ENCODE results near the gene C19orf25.

The C19orf25 gene

DNA sequence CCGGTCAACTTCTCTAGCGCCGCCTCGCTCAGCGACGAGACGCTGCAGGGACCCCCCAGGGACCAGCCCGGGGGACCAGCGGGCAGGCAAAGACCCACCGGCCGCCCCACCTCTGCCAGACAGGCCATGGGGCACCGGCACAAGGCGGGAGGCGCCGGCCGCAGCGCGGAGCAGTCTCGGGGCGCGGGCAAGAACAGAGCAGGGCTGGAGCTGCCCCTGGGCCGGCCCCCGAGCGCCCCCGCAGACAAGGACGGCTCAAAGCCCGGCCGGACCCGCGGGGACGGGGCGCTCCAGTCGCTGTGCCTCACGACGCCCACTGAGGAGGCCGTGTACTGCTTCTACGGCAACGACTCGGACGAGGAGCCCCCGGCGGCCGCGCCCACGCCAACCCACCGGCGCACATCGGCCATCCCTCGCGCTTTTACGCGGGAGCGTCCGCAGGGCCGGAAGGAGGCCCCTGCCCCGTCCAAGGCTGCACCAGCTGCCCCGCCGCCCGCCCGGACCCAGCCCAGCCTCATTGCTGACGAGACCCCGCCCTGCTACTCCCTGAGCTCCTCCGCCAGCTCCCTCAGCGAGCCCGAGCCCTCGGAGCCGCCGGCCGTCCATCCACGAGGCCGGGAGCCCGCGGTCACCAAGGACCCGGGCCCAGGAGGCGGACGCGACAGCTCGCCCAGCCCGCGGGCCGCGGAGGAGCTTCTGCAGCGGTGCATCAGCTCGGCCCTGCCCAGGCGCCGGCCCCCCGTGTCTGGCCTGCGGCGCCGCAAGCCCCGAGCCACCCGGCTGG, 11.3 kb downstream of the C19orf25 start:
- DNase-seq (ENCODE audit: insufficient read length, low spot score) = no peak
- no peak for FAIRE-seq

DNA sequence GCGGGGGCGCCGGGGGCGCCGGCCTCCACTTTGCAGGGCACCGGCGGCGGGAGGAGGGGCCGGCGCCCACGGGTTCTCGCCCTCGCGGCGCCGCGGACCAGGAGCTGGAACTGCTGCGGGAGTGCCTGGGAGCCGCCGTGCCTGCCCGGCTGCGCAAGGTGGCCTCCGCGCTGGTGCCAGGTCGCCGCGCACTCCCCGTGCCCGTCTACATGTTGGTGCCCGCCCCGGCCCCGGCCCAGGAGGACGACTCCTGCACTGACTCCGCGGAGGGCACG, 11.9 kb downstream of the C19orf25 start:
- no peak for FAIRE-seq
- DNase-seq (ENCODE audit: insufficient read length, low spot score) = no peak

DNA sequence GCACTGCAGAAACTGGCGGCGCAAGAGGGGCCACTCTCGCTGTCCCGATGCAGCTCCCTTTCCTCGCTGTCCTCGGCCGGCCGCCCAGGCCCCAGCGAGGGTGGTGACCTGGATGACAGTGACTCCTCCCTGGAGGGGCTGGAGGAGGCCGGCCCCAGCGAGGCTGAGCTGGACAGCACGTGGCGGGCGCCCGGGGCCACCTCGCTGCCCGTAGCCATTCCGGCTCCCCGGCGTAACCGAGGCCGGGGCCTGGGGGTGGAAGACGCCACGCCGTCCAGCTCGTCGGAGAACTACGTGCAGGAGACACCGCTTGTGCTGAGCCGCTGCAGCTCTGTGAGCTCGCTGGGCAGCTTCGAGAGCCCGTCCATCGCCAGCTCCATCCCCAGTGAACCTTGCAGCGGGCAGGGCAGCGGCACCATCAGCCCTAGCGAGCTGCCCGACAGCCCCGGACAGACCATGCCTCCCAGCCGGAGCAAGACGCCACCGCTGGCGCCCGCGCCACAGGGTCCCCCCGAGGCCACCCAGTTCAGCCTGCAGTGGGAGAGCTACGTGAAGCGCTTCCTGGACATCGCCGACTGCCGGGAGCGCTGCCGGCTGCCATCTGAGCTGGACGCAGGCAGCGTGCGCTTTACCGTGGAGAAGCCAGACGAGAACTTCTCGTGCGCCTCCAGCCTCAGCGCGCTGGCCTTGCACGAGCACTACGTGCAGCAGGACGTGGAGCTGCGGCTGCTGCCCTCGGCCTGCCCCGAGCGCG, 12.4 kb downstream of the C19orf25 start:
- DNase-seq (ENCODE audit: insufficient read length, low spot score) (no peak), FAIRE-seq (no peak)

DNA sequence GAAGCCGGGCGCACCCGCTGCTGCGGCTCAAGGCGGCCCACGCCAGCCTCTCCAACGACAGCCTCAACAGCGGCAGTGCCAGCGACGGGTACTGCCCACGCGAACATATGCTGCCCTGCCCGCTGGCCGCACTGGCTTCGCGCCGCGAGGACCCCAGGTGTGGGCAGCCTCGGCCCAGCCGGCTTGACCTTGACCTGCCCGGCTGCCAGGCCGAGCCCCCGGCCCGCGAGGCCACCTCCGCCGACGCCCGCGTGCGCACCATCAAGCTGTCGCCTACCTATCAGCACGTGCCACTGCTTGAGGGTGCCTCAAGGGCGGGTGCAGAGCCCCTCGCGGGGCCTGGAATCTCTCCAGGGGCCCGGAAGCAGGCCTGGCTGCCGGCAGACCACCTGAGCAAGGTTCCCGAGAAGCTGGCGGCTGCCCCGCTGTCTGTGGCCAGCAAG, 13.0 kb downstream of the C19orf25 start:
- no peak for DNase-seq (ENCODE audit: insufficient read length, low spot score)
- no peak for FAIRE-seq

DNA sequence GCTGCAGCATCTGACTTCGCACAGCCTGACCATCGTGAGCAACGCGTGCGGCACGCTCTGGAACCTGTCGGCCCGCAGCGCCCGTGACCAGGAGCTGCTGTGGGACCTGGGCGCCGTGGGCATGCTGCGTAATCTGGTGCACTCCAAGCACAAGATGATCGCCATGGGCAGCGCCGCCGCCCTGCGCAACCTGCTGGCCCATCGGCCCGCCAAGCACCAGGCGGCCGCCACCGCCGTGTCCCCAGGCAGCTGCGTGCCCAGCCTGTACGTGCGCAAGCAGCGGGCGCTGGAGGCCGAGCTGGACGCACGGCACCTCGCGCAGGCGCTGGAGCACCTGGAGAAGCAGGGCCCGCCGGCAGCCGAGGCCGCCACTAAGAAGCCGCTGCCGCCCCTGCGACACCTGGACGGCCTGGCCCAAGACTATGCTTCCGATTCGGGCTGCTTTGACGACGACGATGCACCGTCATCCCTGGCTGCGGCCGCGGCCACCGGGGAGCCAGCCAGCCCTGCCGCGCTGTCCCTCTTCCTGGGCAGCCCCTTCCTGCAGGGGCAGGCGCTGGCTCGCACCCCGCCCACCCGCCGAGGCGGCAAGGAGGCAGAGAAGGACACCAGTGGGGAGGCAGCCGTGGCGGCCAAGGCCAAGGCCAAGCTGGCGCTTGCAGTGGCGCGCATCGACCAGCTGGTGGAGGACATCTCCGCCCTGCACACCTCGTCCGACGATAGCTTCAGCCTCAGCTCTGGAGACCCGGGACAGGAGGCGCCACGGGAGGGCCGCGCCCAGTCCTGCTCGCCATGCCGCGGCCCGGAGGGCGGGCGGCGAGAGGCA, 13.6 kb downstream of the C19orf25 start:
- FAIRE-seq = no peak
- no peak for DNase-seq (ENCODE audit: insufficient read length, low spot score)

DNA sequence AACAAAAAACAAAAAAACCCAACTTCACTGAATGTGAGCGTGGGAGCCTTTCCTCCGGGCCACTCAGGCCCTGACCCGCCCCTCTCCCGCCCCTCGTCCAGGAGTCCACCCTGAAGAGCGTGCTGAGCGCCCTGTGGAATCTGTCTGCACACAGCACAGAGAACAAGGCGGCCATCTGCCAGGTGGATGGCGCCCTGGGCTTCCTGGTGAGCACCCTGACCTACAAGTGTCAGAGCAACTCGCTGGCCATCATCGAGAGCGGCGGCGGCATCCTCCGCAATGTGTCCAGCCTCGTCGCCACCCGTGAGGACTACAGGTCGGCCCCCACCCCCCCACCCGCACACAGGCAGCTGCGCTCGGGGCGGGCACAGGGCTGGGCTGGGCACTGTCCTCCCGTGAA, 17.2 kb downstream of the C19orf25 start:
- DNase-seq (ENCODE audit: insufficient read length, low spot score) (no peak), FAIRE-seq (no peak)

DNA sequence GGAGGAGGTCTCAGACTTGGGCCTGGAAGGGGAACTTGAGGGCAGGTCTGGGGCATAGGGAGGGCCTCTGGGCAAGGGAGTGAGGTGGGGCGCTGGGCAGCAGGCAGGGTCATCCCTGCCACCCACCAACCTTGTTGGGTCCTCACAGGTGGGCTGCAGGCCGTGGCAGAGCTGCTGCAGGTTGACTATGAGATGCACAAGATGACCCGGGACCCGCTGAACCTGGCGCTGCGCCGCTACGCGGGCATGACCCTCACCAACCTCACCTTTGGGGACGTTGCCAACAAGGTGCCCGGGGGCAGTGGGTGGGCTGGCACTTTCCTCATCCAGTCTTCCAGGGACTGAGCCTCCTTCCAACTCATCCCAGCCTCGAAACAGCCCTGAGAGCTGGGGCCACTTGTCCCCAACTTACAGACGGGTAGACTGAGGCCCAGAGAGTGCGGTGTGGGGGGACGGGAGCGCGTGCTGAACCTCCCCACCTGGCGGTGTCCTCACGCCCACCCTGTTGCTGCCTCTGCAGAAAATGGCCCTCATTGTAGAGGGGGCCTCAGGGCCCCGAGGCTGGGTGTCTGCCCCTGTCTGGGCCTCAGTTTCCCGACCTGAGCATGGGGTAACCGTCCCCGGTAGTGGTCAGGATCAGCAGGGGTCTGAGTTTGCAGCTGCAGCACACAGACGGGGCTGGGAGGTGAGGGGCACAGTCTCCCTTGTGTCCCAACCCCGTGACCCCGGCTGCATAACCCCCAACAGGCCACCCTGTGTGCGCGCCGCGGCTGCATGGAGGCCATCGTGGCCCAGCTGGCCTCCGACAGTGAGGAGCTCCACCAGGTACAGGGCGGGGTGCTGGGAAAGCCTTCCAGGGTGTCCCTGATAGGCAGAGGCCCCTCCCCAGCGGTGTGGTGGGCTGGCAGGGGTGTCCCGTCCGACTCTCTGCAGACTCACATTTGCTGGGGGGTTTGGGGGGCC, 18.7 kb downstream of the C19orf25 start:
- FAIRE-seq = no peak
- DNase-seq (ENCODE audit: insufficient read length, low spot score) = no peak

DNA sequence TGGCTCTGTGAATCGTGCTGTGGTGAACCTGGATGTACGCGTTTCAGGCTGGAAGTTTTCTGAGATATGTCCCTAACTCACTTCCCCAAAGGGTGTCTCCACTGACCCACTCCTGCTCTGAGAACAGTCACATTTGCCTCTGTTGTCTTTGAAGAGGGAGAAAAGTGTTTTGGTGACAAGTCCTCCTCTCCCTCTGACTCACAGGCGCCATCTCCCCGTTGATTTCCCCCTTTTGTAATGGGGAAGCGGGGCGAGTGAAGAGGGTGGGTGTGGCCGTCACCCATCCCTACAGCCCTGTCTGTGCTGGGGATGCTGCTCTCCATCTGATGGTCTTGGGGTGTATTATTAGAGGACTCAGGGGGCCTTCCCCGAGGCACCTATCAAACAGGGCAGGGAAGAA, 19.5 kb downstream of the C19orf25 start:
- FAIRE-seq = no peak
- no peak for DNase-seq (ENCODE audit: insufficient read length, low spot score)

DNA sequence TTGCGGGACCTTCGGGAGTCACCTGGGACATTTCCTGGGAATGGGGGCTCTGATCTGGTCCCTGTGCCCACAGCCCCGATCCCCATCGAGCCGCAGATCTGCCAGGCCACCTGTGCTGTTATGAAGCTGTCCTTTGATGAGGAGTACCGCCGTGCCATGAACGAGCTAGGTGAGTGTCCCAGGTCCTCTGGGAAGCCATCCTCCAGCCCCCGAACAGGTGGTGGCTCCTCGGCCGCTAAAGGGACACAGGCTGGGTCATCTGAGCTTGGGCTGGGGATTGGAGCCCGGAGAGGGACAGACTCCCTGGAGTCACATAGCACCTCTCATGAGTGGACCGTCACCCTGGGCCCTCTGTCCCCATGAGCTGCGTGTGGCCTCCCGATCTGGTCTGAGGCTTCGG, 21.1 kb downstream of the C19orf25 start:
- DNase-seq (ENCODE audit: insufficient read length, low spot score) (no peak), FAIRE-seq (no peak)

DNA sequence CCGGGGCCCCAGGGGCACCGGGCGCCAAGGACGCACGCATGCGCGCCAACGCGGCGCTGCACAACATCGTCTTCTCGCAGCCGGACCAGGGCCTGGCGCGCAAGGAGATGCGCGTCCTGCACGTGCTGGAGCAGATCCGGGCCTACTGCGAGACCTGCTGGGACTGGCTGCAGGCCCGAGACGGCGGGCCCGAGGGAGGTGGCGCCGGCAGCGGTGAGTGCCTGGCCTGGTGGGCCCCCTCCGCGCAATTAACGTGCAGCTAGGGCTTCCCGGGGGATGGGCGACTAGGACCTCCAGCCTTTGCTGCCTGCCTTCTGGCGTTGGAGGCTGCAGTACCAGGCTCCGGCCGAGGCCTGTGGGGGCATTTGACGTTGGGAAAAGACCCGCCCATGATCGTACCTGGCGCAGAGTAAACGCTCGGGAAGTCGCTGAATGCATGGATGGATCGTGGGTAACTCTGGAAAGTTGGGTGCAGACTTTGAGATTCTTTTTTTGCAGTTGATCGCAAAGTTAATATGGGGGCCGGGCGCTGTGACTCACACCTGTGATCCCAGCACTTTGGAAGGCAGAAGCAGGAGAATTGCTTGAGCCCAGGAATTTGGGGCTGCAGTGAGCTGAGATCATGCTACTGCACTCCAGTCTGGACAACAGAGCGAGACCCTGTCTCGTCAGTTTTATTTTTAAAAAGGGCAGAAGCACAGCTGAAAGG, 21.8 kb downstream of the C19orf25 start:
- FAIRE-seq (no peak), DNase-seq (ENCODE audit: insufficient read length, low spot score) (no peak)

DNA sequence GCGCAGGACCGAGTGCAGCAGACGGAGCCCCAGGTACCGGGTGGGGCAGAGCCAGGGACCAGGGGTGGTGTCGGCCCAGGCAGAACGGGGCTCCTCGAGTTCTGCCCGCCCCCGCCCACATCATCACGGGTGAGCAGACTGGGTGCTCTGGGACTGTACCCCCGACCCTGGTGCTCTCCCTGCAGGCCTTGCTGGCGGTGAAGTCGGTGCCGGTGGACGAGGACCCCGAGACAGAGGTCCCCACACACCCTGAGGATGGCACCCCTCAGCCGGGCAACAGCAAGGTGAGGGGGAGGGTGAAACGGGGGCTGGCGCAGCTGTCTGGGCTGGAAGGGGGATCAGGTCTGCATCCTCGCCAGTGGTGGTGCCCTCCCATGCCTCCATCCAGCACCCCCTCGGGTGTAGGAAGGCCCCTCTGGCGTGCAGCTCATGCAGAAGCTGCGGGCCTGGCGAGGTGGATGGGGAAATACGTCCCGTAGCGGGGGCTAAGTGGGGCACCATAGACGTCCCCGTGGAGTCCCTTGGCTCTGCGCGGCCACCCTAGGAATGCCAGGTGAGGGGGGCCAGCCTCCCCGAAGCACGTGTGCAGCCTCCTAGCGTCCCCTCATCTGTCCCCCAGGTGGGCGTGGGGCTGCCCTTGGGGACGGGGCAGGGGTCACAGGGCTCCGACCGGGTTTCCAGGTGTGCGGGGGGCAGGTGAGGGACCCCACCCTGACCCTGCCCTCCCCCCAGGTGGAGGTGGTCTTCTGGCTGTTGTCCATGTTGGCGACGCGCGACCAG, 22.7 kb downstream of the C19orf25 start:
- no peak for FAIRE-seq

DNA sequence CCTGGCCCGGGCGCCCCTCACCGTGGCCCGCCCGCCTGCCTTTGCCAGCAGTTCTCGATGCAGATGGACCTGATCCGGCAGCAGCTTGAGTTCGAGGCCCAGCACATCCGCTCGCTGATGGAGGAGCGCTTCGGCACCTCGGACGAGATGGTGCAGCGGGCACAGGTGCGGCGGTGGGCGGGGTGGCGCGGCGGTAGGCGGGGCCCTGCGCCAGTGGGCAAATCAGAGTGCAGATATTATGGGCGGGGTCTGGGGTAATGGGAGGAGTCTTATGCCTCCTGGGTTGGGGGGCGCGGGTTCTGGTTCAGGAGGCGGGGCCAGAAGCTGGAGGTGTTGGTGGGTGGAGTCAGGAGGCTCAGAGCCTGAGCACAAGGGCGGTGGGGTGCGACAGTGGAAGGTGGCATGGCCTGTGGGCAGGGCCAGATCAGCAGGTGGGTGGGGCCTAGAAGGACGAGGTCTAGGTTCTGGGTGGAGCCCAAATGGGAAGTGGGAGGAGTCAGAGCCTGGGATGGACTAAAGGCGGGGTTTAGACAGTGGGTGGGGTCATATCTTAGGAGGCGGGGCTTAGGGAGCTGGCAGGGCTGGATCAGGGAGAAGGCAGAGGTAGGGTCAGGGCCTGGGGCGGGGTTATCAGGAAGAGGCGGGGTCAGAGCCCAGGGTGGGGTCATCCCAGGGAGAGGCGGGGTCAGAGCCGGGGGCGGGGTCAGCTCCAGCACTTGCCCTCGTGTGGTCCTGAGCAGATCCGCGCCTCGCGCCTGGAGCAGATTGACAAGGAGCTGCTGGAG, 23.5 kb downstream of the C19orf25 start:
- no peak for FAIRE-seq
- DNase-seq (ENCODE audit: insufficient read length, low spot score) = no peak

More for the DNA sequence above, 22.7 kb downstream of the C19orf25 start:
- DNase-seq (ENCODE audit: insufficient read length, low spot score) = no peak

DNA sequence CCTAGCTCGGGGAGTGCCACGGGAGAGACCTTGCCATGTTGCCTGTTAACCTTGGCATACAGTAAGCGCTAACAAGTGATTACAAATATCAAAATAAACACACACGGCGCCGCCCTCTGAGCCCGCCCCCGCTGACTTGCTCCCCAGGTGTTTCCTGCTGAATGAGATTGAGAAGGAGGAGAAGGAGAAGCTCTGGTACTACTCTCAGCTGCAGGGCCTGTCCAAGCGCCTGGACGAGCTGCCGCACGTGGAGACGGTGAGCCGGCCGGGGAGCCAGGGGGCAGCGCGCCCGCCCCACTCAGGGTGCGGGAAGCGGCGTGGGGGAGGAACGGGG, 24.0 kb downstream of the C19orf25 start:
- no peak for DNase-seq (ENCODE audit: insufficient read length, low spot score)

DNA sequence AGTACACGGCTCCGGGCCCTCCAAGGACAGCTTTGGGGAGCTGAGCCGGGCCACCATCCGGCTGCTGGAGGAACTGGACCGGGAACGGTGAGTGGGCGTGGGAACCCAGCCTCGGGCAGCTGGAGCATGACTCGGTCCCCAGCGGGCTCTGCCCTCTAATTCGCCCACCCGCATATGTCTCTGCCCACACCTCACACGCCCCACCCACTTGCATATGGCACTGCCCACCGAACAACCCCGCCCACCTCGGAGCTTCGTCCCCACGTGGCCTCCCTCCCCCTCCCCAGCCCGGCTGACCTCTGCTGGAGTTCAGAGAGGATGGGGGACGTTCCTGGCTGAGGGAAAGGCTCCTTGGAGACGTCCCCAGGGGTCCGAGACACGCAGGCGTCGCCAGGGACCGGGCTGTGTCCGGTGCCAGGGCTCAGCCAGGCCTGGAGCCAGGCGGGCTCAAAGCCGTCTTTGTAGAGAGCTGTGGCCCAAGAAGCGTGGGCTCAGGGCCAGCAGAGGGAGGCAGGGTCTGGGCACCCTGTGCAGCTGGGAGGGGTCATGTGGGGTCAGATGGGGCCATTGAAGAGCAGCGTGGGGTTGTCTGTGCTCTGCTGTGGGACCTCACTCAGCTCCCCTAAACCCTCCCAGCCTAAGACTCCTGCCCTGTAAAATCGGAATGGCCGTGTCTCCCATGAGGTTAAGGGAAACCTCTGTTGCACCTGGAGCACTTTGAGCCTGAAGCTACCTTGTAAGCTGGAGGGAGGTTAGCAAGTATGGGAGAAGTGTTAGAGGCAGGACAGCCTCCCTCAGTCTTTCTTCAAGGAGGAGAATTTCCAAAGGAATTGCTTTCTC, 25.3 kb downstream of the C19orf25 start:
- DNase-seq (ENCODE audit: insufficient read length, low spot score) (no peak), FAIRE-seq (no peak)

More for the DNA sequence above, 24.0 kb downstream of the C19orf25 start:
- FAIRE-seq = no peak

DNA sequence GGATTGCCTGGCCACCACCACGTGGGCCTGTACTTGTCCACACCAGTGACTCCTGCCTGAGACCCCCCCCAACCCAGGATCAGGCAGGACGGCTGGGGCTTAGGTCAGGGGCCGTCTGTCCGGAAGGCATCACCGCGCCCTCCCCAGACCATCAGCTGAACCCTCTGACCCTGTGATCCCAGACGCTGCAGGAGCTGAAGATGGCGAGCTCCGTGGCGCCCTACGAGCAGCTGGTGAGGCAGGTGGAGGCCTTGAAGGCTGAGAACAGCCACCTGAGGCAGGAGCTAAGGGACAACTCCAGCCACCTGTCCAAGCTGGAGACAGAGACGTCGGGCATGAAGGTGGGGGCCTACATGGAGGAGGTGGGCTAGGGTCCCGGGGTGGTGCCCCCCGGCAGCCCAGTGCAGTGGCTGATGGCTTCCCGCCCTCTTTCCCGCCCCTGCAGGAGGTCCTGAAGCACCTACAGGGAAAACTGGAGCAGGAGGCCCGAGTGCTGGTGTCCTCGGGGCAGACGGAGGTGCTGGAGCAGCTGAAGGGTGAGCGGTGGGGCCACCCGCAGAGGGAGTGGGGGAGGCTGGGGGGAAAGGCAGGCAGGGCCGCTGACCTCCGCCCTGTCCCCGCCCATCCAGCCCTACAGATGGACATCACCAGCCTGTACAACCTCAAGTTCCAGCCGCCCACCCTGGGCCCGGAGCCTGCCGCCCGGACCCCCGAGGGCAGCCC, 26.1 kb downstream of the C19orf25 start:
- DNase-seq (ENCODE audit: insufficient read length, low spot score) (no peak), FAIRE-seq (no peak)

DNA sequence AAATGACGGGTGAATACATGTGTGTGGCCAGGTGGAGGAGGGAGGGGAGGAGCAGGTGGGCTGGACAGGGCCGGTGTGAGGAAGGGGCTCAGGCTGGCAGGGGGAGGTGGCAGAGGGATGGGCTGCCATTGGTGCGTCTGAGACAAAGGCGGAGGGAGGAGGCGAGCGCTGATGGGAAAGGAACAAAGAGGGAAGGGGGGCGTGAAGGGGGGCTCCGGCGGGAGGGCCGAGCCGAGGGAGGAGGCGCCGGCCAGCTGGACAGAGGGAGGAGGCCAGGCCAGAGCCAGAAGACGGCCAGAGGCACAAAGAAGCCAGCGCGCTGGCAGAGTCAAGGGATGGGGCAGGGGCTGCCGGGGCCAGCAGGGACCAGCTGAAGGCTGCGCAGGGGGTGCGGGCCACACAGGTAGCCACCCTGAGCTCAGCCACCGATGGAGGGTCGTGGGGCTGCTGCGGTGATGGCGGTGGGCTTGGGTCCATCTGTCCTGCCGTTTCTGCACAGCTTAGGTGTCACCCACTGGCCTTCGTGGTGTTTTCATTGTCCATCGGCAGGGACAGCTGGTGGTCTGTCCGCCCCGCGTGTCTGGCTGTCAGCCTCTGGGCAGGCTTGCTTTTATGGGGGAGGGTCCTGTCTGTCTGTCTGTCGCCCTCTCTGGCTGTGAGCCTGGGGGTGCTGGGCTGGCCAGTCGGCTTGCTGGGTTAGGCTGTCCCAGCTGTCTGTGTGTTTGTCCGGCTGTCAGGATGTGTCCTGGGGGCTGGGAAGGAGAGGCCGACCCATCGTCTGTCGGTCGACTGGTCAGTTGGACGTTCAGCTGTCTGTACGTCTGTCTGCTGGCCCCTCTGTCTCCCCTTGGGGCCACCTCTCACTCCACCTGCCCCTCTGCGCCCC, 26.9 kb downstream of the C19orf25 start:
- no peak for DNase-seq (ENCODE audit: insufficient read length, low spot score)

More for the DNA sequence above, 26.9 kb downstream of the C19orf25 start:
- no peak for FAIRE-seq
